ENCODE data around the gene ZNF101. TPM values are rescaled to one million over a fixed set of nuclear protein-coding genes. Genes with fewer than 3 reads are reported as not detected.
A peak's percentile ranks its signal among the peaks of the same experiment; 100 is the strongest.

ZNF101 gene
- total and polyA plus RNA-seq, 4 donors, result 2.0 to 13.3 (median 8.9) TPM

DNA sequence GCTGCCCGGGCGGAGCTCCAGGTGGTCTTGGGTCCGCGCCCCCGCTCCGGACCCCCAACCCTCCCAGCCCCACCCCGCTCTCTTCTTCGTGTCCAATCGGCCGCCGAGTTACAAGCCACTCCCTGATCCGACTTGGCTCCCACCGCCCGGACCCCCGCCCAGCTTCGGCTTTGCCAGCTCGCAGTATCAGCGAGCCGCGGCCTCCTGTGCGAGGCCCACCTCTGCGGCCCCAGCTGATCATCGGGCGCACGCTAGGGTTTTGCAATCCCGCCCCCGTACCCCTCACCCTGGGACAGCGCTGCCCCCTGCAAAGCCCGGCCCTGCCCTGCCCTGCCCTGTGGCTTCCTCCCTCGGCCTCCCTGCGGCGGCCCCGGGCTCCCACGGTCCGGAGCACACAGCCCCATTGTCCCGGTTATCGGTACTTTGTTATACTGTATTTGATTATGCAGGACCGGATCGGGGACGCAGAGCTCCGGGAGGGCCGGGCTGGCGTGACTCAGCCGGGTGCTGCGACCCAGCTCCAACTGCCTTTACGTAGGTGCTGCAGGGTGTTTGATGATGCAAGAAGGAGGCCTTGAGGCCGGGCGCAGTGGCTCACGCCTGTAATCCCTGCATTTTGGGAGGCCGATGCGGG is 40.0 kb upstream of the ZNF101 start:
- Histone ChIP-seq H3K4me3 (ENCODE audit: low read length in 2 of 2) (no peak overlapping the region), H3K36me3 (ENCODE audit: control insufficient read depth in 1 of 2, insufficient read depth in 2 of 2, low read length in 1 of 2) (no peaks in the 10 kb centered on the region), H3K27ac (ENCODE audit: low read depth in 1 of 2, low read length in 2 of 2) (no peak overlapping the region), H3K27me3 (ENCODE audit: control insufficient read depth in 1 of 2, insufficient read depth in 2 of 2, low read length in 1 of 2) (no peaks in the 10 kb centered on the region), H3K4me1 (ENCODE audit: control insufficient read depth in 1 of 2, insufficient read depth in 2 of 2, low read length in 2 of 2) (no peaks in the 10 kb centered on the region), H3K9me3 (ENCODE audit: control insufficient read depth, low read length) (no peaks in the 10 kb centered on the region)
- WGBS, 2 donors, result 17 to 21% methylated on average over 36 to 51 of the region's 51 CpGs
- peak; percentile 43 for ATAC-seq (ENCODE audit: low FRiP score)
- no peak for DNase-seq
- intact Hi-C loops (cut with DNase I), result no loop called here

DNA sequence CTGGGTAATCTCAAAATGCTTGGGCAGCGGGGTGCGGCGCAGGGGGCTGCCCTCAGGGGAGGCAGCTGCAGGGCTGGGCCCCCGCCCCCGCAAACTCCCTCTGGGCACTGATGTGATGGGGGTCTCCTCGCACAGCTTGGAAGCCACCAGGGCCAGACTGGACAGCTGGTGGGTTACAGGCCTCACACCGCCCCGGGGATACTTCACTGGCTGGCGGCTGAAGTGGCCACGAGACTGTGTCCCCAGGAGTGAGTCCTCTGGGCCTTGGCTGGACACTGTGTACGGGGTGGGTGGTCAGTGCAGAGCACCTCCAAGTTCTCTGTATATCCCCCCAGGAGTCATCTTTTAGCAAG is 38.6 kb upstream of the ZNF101 start:
- 98% methylated on average over 11 of the region's 11 CpGs for WGBS, 2 donors
- H3K36me3 ChIP-seq (ENCODE audit: control insufficient read depth in 1 of 2, insufficient read depth in 2 of 2, low read length in 1 of 2), result no peaks in the 10 kb centered on the region
- no peaks in the 10 kb centered on the region for H3K27me3 ChIP-seq (ENCODE audit: control insufficient read depth in 1 of 2, insufficient read depth in 2 of 2, low read length in 1 of 2)
- H3K27ac ChIP-seq (ENCODE audit: low read depth in 1 of 2, low read length in 2 of 2), result no peak overlapping the region
- intact Hi-C loops (cut with DNase I), result no loop called here
- ATAC-seq (ENCODE audit: low FRiP score) (no peak), DNase-seq (no peak)
- no peaks in the 10 kb centered on the region for H3K9me3 ChIP-seq (ENCODE audit: control insufficient read depth, low read length)
- no peaks in the 10 kb centered on the region for H3K4me1 ChIP-seq (ENCODE audit: control insufficient read depth in 1 of 2, insufficient read depth in 2 of 2, low read length in 2 of 2)
- no peak overlapping the region for H3K4me3 ChIP-seq (ENCODE audit: low read length in 2 of 2)

DNA sequence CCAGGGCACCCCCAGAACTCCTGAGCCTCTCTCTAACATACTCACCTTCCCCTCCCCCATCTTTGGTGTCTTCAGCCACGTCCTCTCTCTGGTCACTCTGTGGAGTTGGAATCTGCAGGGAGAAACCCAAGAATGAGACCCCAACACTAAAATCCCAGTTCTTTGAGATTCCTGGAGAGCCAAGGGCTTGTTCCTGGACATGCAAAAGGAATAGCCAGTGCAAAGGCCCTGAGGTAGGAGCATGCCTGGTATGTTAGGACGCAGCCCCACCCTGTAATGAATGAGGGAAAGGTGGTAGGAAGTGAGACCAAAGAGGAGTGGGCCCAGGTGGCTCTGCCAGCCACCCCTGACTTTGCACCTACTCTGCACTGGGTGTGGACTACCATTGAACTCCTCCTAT is 38.2 kb upstream of the ZNF101 start:
- no peaks in the 10 kb centered on the region for H3K4me1 ChIP-seq (ENCODE audit: control insufficient read depth in 1 of 2, insufficient read depth in 2 of 2, low read length in 2 of 2)
- ATAC-seq (ENCODE audit: low FRiP score) (no peak), DNase-seq (no peak)
- H3K27me3 ChIP-seq (ENCODE audit: control insufficient read depth in 1 of 2, insufficient read depth in 2 of 2, low read length in 1 of 2), result no peaks in the 10 kb centered on the region
- intact Hi-C loops (cut with DNase I), result no loop called here
- H3K4me3 ChIP-seq (ENCODE audit: low read length in 2 of 2), result no peak overlapping the region
- H3K36me3 ChIP-seq (ENCODE audit: control insufficient read depth in 1 of 2, insufficient read depth in 2 of 2, low read length in 1 of 2), result no peaks in the 10 kb centered on the region
- H3K27ac ChIP-seq (ENCODE audit: low read depth in 1 of 2, low read length in 2 of 2), result no peak overlapping the region
- WGBS, 2 donors, result 98 to 100% methylated on average over 2 of the region's 2 CpGs
- no peaks in the 10 kb centered on the region for H3K9me3 ChIP-seq (ENCODE audit: control insufficient read depth, low read length)

DNA sequence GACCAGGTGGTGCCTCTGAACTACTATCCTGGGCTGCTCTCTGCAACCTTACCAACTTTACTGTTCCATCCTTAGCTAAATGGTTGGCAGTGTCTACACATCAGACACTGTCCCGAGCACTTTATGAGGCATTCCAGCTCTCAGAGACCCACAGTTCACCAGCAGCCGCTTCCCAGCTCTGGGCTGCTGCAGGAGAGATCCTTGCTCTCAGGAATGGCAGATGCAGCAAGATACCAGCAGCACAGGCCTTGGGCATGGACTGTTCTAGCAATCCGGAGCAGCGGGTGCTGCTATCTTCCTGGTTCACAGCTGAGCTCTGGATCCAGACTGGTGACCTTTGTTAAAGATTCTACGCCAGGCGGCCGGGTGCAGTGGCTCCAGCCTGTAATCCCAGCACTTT is 37.3 kb upstream of the ZNF101 start:
- H3K4me1 ChIP-seq (ENCODE audit: control insufficient read depth in 1 of 2, insufficient read depth in 2 of 2, low read length in 2 of 2), result no peaks in the 10 kb centered on the region
- no peaks in the 10 kb centered on the region for H3K36me3 ChIP-seq (ENCODE audit: control insufficient read depth in 1 of 2, insufficient read depth in 2 of 2, low read length in 1 of 2)
- no peaks in the 10 kb centered on the region for H3K27me3 ChIP-seq (ENCODE audit: control insufficient read depth in 1 of 2, insufficient read depth in 2 of 2, low read length in 1 of 2)
- no peak for ATAC-seq (ENCODE audit: low FRiP score)
- no peaks in the 10 kb centered on the region for H3K9me3 ChIP-seq (ENCODE audit: control insufficient read depth, low read length)
- H3K4me3 ChIP-seq (ENCODE audit: low read length in 2 of 2), result no peak overlapping the region
- intact Hi-C loops (cut with DNase I), result no loop called here
- 95% methylated on average over 7 of the region's 7 CpGs for WGBS, 2 donors
- DNase-seq, result no peak
- H3K27ac ChIP-seq (ENCODE audit: low read depth in 1 of 2, low read length in 2 of 2), result no peak overlapping the region

DNA sequence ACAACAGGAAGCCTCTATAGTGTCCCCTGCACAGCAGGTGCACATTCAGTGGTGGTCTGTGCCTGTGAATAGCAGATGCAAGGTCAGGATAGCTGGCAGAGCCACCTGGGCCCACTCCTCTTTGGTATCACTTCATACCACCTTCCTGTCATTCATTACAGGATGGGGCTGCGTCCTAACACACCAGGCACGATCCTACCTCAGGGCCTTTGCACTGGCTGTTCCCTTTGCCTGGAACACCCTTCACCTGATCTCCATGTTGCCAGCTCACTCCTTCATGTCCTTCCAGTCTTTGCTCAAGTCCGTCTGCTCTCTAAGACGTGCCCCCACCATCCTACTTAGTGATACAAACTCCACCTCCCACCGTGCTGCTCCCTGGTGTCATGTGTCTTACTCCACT is 36.0 kb upstream of the ZNF101 start:
- DNase-seq (no peak), ATAC-seq (ENCODE audit: low FRiP score) (no peak)
- Histone ChIP-seq H3K27ac (ENCODE audit: low read depth in 1 of 2, low read length in 2 of 2) (no peak overlapping the region), H3K9me3 (ENCODE audit: control insufficient read depth, low read length) (no peaks in the 10 kb centered on the region), H3K27me3 (ENCODE audit: control insufficient read depth in 1 of 2, insufficient read depth in 2 of 2, low read length in 1 of 2) (no peaks in the 10 kb centered on the region), H3K36me3 (ENCODE audit: control insufficient read depth in 1 of 2, insufficient read depth in 2 of 2, low read length in 1 of 2) (no peaks in the 10 kb centered on the region), H3K4me3 (ENCODE audit: low read length in 2 of 2) (no peak overlapping the region), H3K4me1 (ENCODE audit: control insufficient read depth in 1 of 2, insufficient read depth in 2 of 2, low read length in 2 of 2) (no peaks in the 10 kb centered on the region)
- intact Hi-C loops (cut with DNase I), result no loop called here
- 87 to 94% methylated on average over 5 of the region's 5 CpGs for WGBS, 2 donors

DNA sequence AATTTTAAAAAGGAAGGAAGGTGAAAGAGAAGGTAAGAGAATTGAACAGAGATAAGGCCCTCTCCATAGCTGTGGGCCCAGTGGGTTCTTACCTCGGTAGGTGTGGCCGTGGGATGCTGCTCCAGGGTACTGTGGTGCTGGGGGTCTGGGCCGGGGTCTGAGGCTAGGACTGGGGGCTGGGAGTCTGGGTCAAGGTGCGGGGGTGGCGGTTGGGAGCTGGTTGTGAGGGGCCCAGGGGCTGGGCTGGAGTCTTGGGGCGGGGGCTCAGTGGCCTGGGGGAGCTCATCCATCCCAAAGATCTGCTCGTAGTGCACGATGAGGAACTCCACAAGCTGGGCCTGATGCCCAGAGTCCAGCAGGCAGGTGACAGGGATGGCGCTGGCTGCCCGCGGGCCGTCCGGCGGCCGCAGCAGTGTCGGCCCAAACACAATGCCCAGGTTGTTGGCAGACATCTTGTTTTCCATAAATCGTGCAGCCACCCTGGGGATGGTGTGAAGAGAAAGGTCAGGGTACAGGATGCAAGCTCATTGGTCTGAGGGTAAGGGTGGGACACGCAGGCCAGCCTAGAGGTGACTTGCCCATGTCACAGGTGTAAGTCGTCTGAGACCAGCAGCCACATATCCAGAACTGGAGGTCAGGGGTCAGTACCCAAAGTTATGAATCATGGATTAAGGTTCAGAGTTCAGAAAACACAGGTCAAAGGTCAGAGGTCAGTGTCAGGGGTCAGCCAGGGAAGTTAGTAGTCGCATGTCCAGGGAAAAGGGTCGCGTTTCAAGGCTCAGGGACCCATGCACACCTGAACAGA is 34.7 kb upstream of the ZNF101 start:
- WGBS, 2 donors, result 93 to 94% methylated on average over 21 to 22 of the region's 22 CpGs
- no peak for DNase-seq
- Histone ChIP-seq H3K4me3 (ENCODE audit: low read length in 2 of 2) (no peak overlapping the region), H3K36me3 (ENCODE audit: control insufficient read depth in 1 of 2, insufficient read depth in 2 of 2, low read length in 1 of 2) (no peaks in the 10 kb centered on the region), H3K9me3 (ENCODE audit: control insufficient read depth, low read length) (no peaks in the 10 kb centered on the region), H3K27ac (ENCODE audit: low read depth in 1 of 2, low read length in 2 of 2) (no peak overlapping the region), H3K27me3 (ENCODE audit: control insufficient read depth in 1 of 2, insufficient read depth in 2 of 2, low read length in 1 of 2) (no peaks in the 10 kb centered on the region), H3K4me1 (ENCODE audit: control insufficient read depth in 1 of 2, insufficient read depth in 2 of 2, low read length in 2 of 2) (no peaks in the 10 kb centered on the region)
- intact Hi-C loops (cut with DNase I), result no loop called here
- no peak for ATAC-seq (ENCODE audit: low FRiP score)

DNA sequence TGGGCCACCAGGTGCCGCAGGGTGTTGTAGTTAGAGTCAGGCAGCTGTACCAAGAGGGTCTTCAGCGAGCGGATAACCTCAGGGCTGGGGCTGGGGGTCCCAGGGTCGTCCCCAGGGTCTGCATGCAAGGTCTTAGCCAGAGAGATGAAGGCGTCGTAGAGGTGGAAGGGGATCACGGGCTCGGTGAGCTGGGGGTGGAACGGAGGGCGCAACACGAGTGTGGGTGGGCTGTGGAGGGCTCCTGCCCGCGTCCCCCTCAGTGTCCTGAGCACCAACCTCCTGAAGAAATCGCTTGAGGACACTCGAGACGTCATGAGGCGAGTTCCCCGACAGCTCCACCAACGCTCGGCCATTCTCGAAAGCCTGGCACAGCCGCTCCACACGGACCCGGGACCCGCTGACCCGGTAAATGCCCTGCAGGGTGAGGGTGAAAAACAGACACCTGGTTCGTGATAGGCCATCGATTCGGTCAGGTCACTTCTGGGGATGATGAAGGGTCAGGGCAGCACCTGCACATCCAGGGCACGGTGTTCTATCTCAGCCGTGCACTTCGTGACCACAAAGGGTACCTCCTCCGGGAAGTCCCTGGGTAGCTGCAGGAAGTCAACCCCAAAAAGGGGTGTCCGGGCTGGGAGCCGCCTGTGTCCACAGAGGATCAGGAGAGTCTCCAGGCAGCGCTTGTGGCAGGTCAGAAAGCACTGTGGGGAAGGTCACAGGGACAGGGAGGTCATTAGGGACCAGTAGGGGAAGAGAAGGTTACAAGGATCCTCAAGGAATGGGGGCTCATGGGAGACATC is 33.9 kb upstream of the ZNF101 start:
- DNase-seq (no peak), ATAC-seq (ENCODE audit: low FRiP score) (no peak)
- no peaks in the 10 kb centered on the region for H3K4me1 ChIP-seq (ENCODE audit: control insufficient read depth in 1 of 2, insufficient read depth in 2 of 2, low read length in 2 of 2)
- H3K36me3 ChIP-seq (ENCODE audit: control insufficient read depth in 1 of 2, insufficient read depth in 2 of 2, low read length in 1 of 2), result no peaks in the 10 kb centered on the region
- no peak overlapping the region for H3K4me3 ChIP-seq (ENCODE audit: low read length in 2 of 2)
- 96% methylated on average over 36 of the region's 36 CpGs for WGBS, 2 donors
- no peaks in the 10 kb centered on the region for H3K27me3 ChIP-seq (ENCODE audit: control insufficient read depth in 1 of 2, insufficient read depth in 2 of 2, low read length in 1 of 2)
- intact Hi-C loops (cut with DNase I), result no loop called here
- H3K9me3 ChIP-seq (ENCODE audit: control insufficient read depth, low read length), result no peaks in the 10 kb centered on the region
- H3K27ac ChIP-seq (ENCODE audit: low read depth in 1 of 2, low read length in 2 of 2), result no peak overlapping the region

DNA sequence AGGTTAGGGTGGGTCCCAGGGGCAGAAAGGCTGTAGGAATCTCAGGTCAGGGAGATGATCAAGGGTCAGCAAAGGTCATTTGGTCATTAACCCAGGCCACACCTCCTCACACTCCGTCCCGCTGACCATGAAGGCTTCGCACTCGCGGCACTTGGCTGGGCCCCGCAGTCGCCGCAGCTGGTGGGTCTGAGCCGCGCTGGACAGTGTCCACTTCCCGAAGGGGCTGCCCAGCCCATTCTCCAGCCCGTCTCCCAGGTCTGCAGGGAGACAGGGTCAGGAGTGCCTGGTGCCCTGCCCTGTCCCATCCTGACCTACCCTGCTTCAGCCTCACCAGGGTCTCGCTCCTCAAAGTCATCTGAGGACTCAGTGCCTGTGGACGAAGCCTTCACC is 33.3 kb upstream of the ZNF101 start:
- Histone ChIP-seq H3K4me3 (ENCODE audit: low read length in 2 of 2) (no peak overlapping the region), H3K9me3 (ENCODE audit: control insufficient read depth, low read length) (no peaks in the 10 kb centered on the region), H3K27me3 (ENCODE audit: control insufficient read depth in 1 of 2, insufficient read depth in 2 of 2, low read length in 1 of 2) (no peaks in the 10 kb centered on the region), H3K27ac (ENCODE audit: low read depth in 1 of 2, low read length in 2 of 2) (no peak overlapping the region), H3K36me3 (ENCODE audit: control insufficient read depth in 1 of 2, insufficient read depth in 2 of 2, low read length in 1 of 2) (no peaks in the 10 kb centered on the region), H3K4me1 (ENCODE audit: control insufficient read depth in 1 of 2, insufficient read depth in 2 of 2, low read length in 2 of 2) (no peaks in the 10 kb centered on the region)
- DNase-seq (no peak), ATAC-seq (ENCODE audit: low FRiP score) (no peak)
- intact Hi-C loops (cut with DNase I), result no loop called here
- WGBS, 2 donors, result 98% methylated on average over 14 of the region's 14 CpGs
